ENCODE results near the gene CIDEB. TPM values are rescaled to one million over a fixed set of nuclear protein-coding genes. Genes with fewer than 3 reads are reported as not detected.

Gene CIDEB
- total and polyA plus RNA-seq, 2 of the 8 experiments (the other 6 are each of a cell fraction or from before 2014, with no cell fraction given), result 0.11 TPM; not detected in 1

DNA sequence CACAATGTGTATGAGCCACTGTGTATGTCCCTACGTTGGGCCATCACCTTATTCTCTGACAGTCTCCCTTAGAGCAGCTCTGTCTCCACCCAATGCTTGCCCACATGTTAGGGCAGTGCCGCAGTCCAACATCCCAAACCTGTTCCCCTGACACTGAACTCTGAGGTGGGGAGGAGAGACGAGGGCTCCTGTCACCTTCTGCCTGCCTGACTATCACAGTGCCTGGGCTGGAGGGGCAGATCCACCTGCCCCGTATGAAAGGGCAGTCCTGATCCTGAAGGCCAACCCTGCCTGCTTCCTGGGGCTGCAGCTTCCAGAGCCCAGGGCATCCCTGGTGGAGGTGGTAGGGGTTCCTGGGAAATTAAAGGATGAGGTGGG, 47.0 kb downstream of the CIDEB start:
- H2BK20ac ChIP-seq (ENCODE audit: low read length), result 0 out of 2 replicates have a peak overlapping the region, but pooled peaks have one; percentile 15
- H3K27ac ChIP-seq (ENCODE audit: low read depth, low read length), result no peak overlapping the region
- H3K4me2 ChIP-seq (ENCODE audit: insufficient read depth in 1 of 2, low read depth in 2 of 2, low read length in 2 of 2), result no peak overlapping the region
- no peak overlapping the region for H3K9ac ChIP-seq (replicated peaks in 1 of 4; ENCODE audit: extremely low read depth in 1 of 4, low read depth in 3 of 4, low read length in 3 of 4)
- peaks cover 0 to 2% (median 0%) of the 10 kb centered on the region in 4 experiments; a peak in 1 of 7 replicates for H3K4me1 ChIP-seq (replicated peaks in 1 of 4; ENCODE audit: control insufficient read depth in 3 of 4, insufficient read depth in 4 of 4, low read length in 3 of 4)
- WGBS, 2 experiments (ENCODE audit: extremely low coverage in 1 of 2, insufficient coverage in 1 of 2, insufficient read length in 1 of 2, insufficient replicate concordance in 2 of 2, low coverage in 1 of 2, low lambda C conversion rate in 2 of 2, missing lambda C conversion rate in 1 of 2), result 89% methylated on average over 4 of the region's 4 CpGs; no CpG with 5 or more reads in 1 of the 2 experiments
- no peak for FAIRE-seq
- H3K23me2 ChIP-seq (ENCODE audit: low read depth, low read length), result no peaks in the 10 kb centered on the region
- no peaks in the 10 kb centered on the region for H3K79me2 ChIP-seq (ENCODE audit: control insufficient read depth in 1 of 2, insufficient read depth in 2 of 2, low read length in 2 of 2)
- no peak overlapping the region for H3K18ac ChIP-seq (ENCODE audit: extremely low read depth, low read length)
- no peak overlapping the region for H3K23ac ChIP-seq (ENCODE audit: insufficient read length)
- no peak overlapping the region for H2AFZ ChIP-seq (ENCODE audit: low read length)
- no peak overlapping the region for H4K8ac ChIP-seq (ENCODE audit: extremely low read depth, insufficient read depth, low read length)
- no peak overlapping the region for H2BK15ac ChIP-seq (ENCODE audit: low read length)
- H2BK5ac ChIP-seq (ENCODE audit: low read depth, low read length), result no peak overlapping the region; the same call in 1 of the 2 replicates
- H3K4me3 ChIP-seq (ENCODE audit: extremely low read depth in 1 of 4, insufficient read depth in 2 of 4, low read depth in 3 of 4, low read length in 4 of 4), result no peak overlapping the region
- H3K27me3 ChIP-seq (replicated peaks in 1 of 4; ENCODE audit: control insufficient read depth in 3 of 4, extremely low read depth in 1 of 4, insufficient read depth in 3 of 4, low read length in 3 of 4), result no peaks in the 10 kb centered on the region; a peak in 1 of 7 replicates
- no peak overlapping the region for H4K91ac ChIP-seq (replicated peaks; ENCODE audit: insufficient read length, low read length)
- no peaks in the 10 kb centered on the region for H3K79me1 ChIP-seq (ENCODE audit: low read depth, low read length)
- H3K9me3 ChIP-seq (ENCODE audit: insufficient read depth in 2 of 2, low read depth in 1 of 2, low read length in 1 of 2), result no peaks in the 10 kb centered on the region
- no peak overlapping the region for H3K4ac ChIP-seq (replicated peaks; ENCODE audit: insufficient read length, low read depth, low read length)
- TF ChIP-seq MAFK (IDR thresholded peaks at IDR 0.05; ENCODE audit: low read depth, low read length) (no peak), HDAC2 (IDR thresholded peaks at IDR 0.05; ENCODE audit: borderline replicate concordance in 1 of 2, low read depth in 2 of 2, low read length in 2 of 2) (no peak), GTF2F1 (IDR thresholded peaks at IDR 0.05; ENCODE audit: borderline replicate concordance, low read depth, low read length) (no peak)
- H3K14ac ChIP-seq (ENCODE audit: insufficient read length), result no peak overlapping the region
- H2AK5ac ChIP-seq (ENCODE audit: low read depth, low read length), result no peak overlapping the region
- no peak overlapping the region for H2BK12ac ChIP-seq (ENCODE audit: low read depth, low read length)
- ChIA-PET POLR2A (ENCODE audit: partially characterized antibody) (interaction anchor here (0.9 to 3.9 kb wide), 3 partner anchors 10 to 14 kb away, joined by 5 to 14 read pairs (median 6); no protein-coding TSS in a partner anchor), CTCF (ENCODE audit: partially characterized antibody) (interaction anchor here (0.6 to 3.6 kb wide), 4 partner anchors 11 to 124 kb away, joined by 3 to 13 read pairs (median 9); partner anchors contain the start of genes CIDEB, RABGGTA and TINF2)
- no peak overlapping the region for H3K56ac ChIP-seq (replicated peaks; ENCODE audit: insufficient read length, low read depth, low read length)
- DNase-seq (ENCODE audit: low read depth in 1 of 2, low spot score in 2 of 2), result no peak
- H3K36me3 ChIP-seq (ENCODE audit: control insufficient read depth in 2 of 4, insufficient read depth in 4 of 4, low read length in 3 of 4), result no peaks in the 10 kb centered on the region
- peaks cover 0 to 2% of the 10 kb centered on the region in 2 experiments for H4K20me1 ChIP-seq (replicated peaks in 1 of 2; ENCODE audit: control insufficient read depth in 1 of 2, insufficient read depth in 2 of 2, low read length in 2 of 2)
- H4K5ac ChIP-seq (ENCODE audit: insufficient read length, low read depth, low read length), result no peak overlapping the region
- H2BK120ac ChIP-seq (replicated peaks; ENCODE audit: low read depth, low read length), result no peak overlapping the region
